AG04450 (cell line): ENCODE data around the gene ONECUT1. TPM values are rescaled to one million over a fixed set of nuclear protein-coding genes. Genes with fewer than 3 reads are reported as not detected.

Experiments
- CTCF ChIA-PET: fragments of 300-600, 350-600 bp; formaldehyde crosslinking; extraction: SDS; loops from one replicate; lab custom pipeline; 2022; ENCODE audit warnings: antibody characterized with exemption, inconsistent platforms; lab: Charles Lee
- POLR2A ChIA-PET: fragments of 350-600 bp; formaldehyde crosslinking; extraction: SDS; loops from one replicate; lab custom pipeline; 2021; ENCODE audit warnings: antibody characterized with exemption, inconsistent platforms; lab: Yijun Ruan, JAX
- DNase-seq: peaks from one replicate; pipeline ENCODE4 v3.0.0-alpha.2; 2011; ENCODE audit warnings: low read depth, low spot score
- H3K27ac ChIP-seq: one replicate; pipeline ENCODE4 v1.5.1; 2012; ENCODE audit warnings: low read depth, low read length, control low read depth
- H3K27me3 ChIP-seq: one replicate; pipeline ENCODE4 v1.6.0; 2012; ENCODE audit warnings: low read length; ENCODE audit not compliant: control insufficient read depth, insufficient read depth
- H3K4me3 ChIP-seq: 2 replicates; pipeline ENCODE4 v1.5.1; 2011; ENCODE audit warnings: mild to moderate bottlenecking, low read depth, low read length, control low read depth
- H3K9me3 ChIP-seq: 2 replicates; pipeline ENCODE4 v1.5.1; 2012; ENCODE audit warnings: low read length; ENCODE audit not compliant: control insufficient read depth, insufficient read depth
- polyA plus RNA-seq: library from polyadenylated mRNA; depleted of rRNA; stranded (reverse); fragments of >200 nt; gene quantifications from 2 replicates; pipeline ENCODE4 v1.2.3, GENCODE V29; 2011
- TF ChIP-seq, protein P1 (sequence below): IDR thresholded peaks from 2 replicates; pipeline ENCODE4 v1.5.1; 2011; ENCODE audit warnings: low read depth, low read length, control low read depth, inconsistent platforms

Gene ONECUT1
- polyA plus RNA-seq, 1 experiment = not detected

DNA sequence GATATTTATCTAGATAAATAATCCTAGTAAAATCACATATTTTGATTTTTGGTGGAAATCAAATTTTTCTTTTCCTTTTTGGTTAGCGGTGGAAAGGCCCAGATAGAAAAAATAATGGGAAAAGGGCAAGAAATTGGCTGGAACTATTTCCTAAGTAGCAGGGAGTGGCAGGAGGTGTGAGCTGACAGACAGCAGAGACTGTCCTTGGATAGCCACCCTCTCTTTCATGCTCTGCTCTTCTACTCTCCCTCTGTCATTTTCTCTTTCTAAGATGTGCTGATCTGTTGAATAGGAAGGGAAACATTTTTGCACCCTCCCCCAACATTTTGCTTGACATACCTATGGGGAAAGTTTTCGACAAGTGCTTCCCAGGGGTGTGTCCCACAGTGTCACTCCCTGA lies 18.9 kb upstream of the ONECUT1 start:
- no peak overlapping the region for H3K27ac ChIP-seq
- H3K4me3 ChIP-seq = no peak overlapping the region
- H3K27me3 ChIP-seq = peaks cover 47% of the 10 kb centered on the region
- no peaks in the 10 kb centered on the region; the same call in 1 of the 2 replicates for H3K9me3 ChIP-seq
- no peak for DNase-seq
- CTCF ChIA-PET = no interaction called here
- TF ChIP-seq, protein P1, sequence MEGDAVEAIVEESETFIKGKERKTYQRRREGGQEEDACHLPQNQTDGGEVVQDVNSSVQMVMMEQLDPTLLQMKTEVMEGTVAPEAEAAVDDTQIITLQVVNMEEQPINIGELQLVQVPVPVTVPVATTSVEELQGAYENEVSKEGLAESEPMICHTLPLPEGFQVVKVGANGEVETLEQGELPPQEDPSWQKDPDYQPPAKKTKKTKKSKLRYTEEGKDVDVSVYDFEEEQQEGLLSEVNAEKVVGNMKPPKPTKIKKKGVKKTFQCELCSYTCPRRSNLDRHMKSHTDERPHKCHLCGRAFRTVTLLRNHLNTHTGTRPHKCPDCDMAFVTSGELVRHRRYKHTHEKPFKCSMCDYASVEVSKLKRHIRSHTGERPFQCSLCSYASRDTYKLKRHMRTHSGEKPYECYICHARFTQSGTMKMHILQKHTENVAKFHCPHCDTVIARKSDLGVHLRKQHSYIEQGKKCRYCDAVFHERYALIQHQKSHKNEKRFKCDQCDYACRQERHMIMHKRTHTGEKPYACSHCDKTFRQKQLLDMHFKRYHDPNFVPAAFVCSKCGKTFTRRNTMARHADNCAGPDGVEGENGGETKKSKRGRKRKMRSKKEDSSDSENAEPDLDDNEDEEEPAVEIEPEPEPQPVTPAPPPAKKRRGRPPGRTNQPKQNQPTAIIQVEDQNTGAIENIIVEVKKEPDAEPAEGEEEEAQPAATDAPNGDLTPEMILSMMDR = no peak
- POLR2A ChIA-PET = no interaction called here

DNA sequence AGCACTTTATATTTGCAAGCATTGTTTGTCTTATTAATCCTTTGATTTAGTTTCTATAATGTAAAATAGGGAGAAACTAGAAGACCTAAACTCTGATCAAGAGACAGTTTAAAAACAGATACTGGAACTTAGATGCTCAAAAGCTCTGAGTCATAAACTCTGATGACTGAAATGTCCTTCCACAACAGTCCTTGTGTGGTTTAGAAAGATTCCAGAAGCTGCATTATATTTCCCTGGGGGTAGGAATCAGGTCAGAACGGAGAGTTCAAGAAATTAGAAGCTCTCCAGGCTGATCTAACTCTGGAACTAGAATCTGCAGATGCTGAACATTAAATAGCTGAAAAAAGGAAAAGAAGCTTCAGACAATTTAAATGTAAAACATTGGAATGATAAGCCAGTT lies 18.3 kb upstream of the ONECUT1 start:
- peaks cover 52% of the 10 kb centered on the region for H3K27me3 ChIP-seq
- H3K4me3 ChIP-seq = no peak overlapping the region
- ChIA-PET CTCF (no interaction called here), POLR2A (no interaction called here)
- DNase-seq = no peak
- no peaks in the 10 kb centered on the region; the same call in 1 of the 2 replicates for H3K9me3 ChIP-seq
- TF ChIP-seq, protein P1 = no peak
- no peak overlapping the region for H3K27ac ChIP-seq

DNA sequence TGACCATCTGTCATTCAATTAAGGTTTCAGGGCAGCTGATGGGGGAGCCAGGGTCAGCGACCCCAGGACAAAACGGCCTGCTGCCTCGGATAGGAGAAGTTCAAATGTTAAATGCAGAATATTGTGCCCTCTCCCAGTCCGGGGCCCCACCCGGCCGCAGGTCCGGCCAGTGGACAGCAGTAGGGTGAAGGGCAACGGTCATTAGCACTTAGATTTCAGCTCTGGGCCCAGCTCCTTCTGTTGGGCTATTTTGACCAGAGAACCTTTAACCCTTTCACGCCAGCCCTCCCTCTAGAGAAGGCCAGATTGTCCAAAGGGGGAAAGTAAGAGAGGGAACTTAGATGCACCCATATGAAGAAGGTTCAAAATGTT lies 16.1 kb upstream of the ONECUT1 start:
- H3K27ac ChIP-seq = no peak overlapping the region
- no peak overlapping the region for H3K4me3 ChIP-seq
- no peak for DNase-seq
- TF ChIP-seq, protein P1 = no peak
- ChIA-PET CTCF (interaction anchor here (0.9 kb wide), 1 partner anchor 27 kb away, joined by 4 read pairs; no protein-coding TSS in a partner anchor), POLR2A (no interaction called here)
- H3K9me3 ChIP-seq = peaks cover 6% of the 10 kb centered on the region; the same call in 1 of the 2 replicates
- peaks cover 74% of the 10 kb centered on the region for H3K27me3 ChIP-seq

DNA sequence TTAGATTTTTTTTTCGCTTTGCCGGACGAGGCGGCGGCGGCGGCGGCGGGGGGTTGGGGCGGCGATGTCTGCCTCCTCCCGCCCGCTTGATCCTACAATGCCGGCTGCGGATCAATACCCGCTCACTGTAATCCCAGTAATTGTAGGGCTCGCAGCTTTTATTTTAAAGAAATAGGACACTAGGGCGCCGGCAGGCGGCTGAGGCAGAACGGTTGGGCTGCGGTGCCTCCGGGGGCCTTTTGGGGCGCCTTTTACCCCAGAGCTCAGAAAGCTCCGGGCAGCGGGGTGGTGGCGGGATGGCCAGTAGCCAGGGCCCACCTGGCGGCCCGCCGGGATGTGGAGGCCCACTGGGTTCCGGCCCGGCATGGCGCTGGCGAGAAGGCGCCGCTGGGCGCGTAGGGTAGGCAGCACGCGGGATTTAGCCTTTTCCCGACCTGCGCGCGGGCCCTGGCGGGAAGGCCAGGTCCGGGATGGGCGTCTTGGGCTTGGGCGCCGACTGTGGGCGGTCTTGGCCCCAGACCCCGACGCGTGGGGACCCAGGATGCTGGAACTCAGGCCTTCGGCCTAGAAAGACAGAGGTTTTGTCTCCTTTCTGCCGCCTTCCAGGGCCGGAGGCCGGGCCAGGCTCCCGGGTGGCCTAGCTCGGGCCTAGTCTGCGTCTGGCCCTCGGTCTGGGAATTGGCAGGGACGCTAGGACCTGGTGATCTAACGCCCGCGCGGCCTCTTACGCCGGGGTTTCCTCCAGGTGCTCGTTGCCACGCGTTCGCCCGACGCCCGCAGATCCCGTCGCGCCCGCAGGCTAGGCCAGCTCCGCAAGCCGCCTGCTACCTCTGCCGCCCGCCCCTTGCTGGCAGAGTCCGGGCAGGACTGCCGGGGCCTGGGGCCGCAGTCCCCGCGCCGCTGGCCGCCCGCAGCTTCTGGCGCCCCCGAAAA lies 15.5 kb upstream of the ONECUT1 start:
- ChIA-PET POLR2A (no interaction called here), CTCF (interaction anchor here (0.9 kb wide), 1 partner anchor 27 kb away, joined by 4 read pairs; no protein-coding TSS in a partner anchor)
- peaks cover 81% of the 10 kb centered on the region for H3K27me3 ChIP-seq

More for the DNA sequence above, 15.5 kb upstream of the ONECUT1 start:
- DNase-seq = no peak
- TF ChIP-seq, protein P1 = 0 out of 2 replicates have a peak, but pooled peaks have one; percentile 7
- no peak overlapping the region for H3K27ac ChIP-seq
- H3K4me3 ChIP-seq = no peak overlapping the region
- peaks cover 7% of the 10 kb centered on the region; the same call in 1 of the 2 replicates for H3K9me3 ChIP-seq
